ENCODE measurements around the gene TRIM56.
"Not testable (repeated sequence)": the region's sequence is repeated elsewhere in the genome, so short reads cannot be mapped to it uniquely, and the experiment has no call there.

The TRIM56 gene

GRCh38 chr7:101111261-101111660 is 26.0 kb downstream of the TRIM56 start:
- Histone ChIP-seq H3K4me1 (ENCODE audit: control extremely low read depth in 1 of 4, control insufficient read depth in 4 of 4, insufficient read depth in 4 of 4, low read length in 3 of 4) (peaks cover 0 to 7% (median 1%) of the 10 kb centered on the region in 4 experiments), H3K4me3 (ENCODE audit: control insufficient read depth in 1 of 7, extremely low read depth in 1 of 7, insufficient read depth in 4 of 7, low read depth in 2 of 7, low read length in 6 of 7) (no peak overlapping the region), H3K27ac (ENCODE audit: insufficient read depth in 1 of 2, low read depth in 1 of 2, low read length in 2 of 2, poor library complexity in 1 of 2, severe bottlenecking in 2 of 2) (no peak overlapping the region), H3K27me3 (replicated peaks in 2 of 5; ENCODE audit: control insufficient read depth in 4 of 5, insufficient read depth in 5 of 5, low read length in 4 of 5) (peaks cover 0 to 2% (median 0%) of the 10 kb centered on the region in 5 experiments), H3K9me3 (ENCODE audit: control extremely low read depth in 1 of 5, control insufficient read depth in 4 of 5, insufficient read depth in 2 of 5, low read depth in 1 of 5, low read length in 4 of 5) (no peaks in the 10 kb centered on the region), H3K36me3 (ENCODE audit: control insufficient read depth in 4 of 4, insufficient read depth in 4 of 4, low read length in 3 of 4) (no peaks in the 10 kb centered on the region)
- ChIA-PET POLR2A (no interaction called here), CTCF (interaction anchor here (0.7 to 1.4 kb wide), 2 partner anchors 9 to 14 kb away, joined by 3 read pairs; no protein-coding TSS in a partner anchor)
- no peak for DNase-seq
- 100% methylated on average over 3 of the region's 5 CpGs for WGBS (ENCODE audit: insufficient coverage)

- H3K36me3 ChIP-seq (ENCODE audit: control insufficient read depth in 4 of 4, insufficient read depth in 4 of 4, low read length in 3 of 4) = no peaks in the 10 kb centered on the region
- H3K4me3 ChIP-seq (ENCODE audit: control insufficient read depth in 1 of 7, extremely low read depth in 1 of 7, insufficient read depth in 4 of 7, low read depth in 2 of 7, low read length in 6 of 7) = no peak overlapping the region
- DNase-seq = no peak
- peaks cover 0 to 7% (median 1%) of the 10 kb centered on the region in 4 experiments for H3K4me1 ChIP-seq (ENCODE audit: control extremely low read depth in 1 of 4, control insufficient read depth in 4 of 4, insufficient read depth in 4 of 4, low read length in 3 of 4)
- H3K27me3 ChIP-seq (replicated peaks in 2 of 5; ENCODE audit: control insufficient read depth in 4 of 5, insufficient read depth in 5 of 5, low read length in 4 of 5) = peaks cover 0 to 4% (median 0%) of the 10 kb centered on the region in 5 experiments
- H3K27ac ChIP-seq (ENCODE audit: insufficient read depth in 1 of 2, low read depth in 1 of 2, low read length in 2 of 2, poor library complexity in 1 of 2, severe bottlenecking in 2 of 2) = no peak overlapping the region
- ChIA-PET POLR2A (no interaction called here), CTCF (interaction anchor here (1.4 kb wide), 1 partner anchor 13 kb away, joined by 3 read pairs; no protein-coding TSS in a partner anchor)
- 96% methylated on average over 9 of the region's 11 CpGs for WGBS (ENCODE audit: insufficient coverage)
- H3K9me3 ChIP-seq (ENCODE audit: control extremely low read depth in 1 of 5, control insufficient read depth in 4 of 5, insufficient read depth in 2 of 5, low read depth in 1 of 5, low read length in 4 of 5) = no peaks in the 10 kb centered on the region
These were observed 27.0 kb downstream of the TRIM56 start for GRCh38 chr7:101112233-101112632.

GRCh38 chr7:101113140-101113539 is 27.9 kb downstream of the TRIM56 start:
- not testable (repeated sequence) for H3K27me3 ChIP-seq (replicated peaks in 2 of 5; ENCODE audit: control insufficient read depth in 4 of 5, insufficient read depth in 5 of 5, low read length in 4 of 5); H3K36me3 ChIP-seq (ENCODE audit: control insufficient read depth in 4 of 4, insufficient read depth in 4 of 4, low read length in 3 of 4); H3K4me3 ChIP-seq (ENCODE audit: control insufficient read depth in 1 of 7, extremely low read depth in 1 of 7, insufficient read depth in 4 of 7, low read depth in 2 of 7, low read length in 6 of 7); H3K27ac ChIP-seq (ENCODE audit: insufficient read depth in 1 of 2, low read depth in 1 of 2, low read length in 2 of 2, poor library complexity in 1 of 2, severe bottlenecking in 2 of 2); DNase-seq; H3K9me3 ChIP-seq (ENCODE audit: control extremely low read depth in 1 of 5, control insufficient read depth in 4 of 5, insufficient read depth in 2 of 5, low read depth in 1 of 5, low read length in 4 of 5); H3K4me1 ChIP-seq (ENCODE audit: control extremely low read depth in 1 of 4, control insufficient read depth in 4 of 4, insufficient read depth in 4 of 4, low read length in 3 of 4)
- POLR2A ChIA-PET = interaction anchor here (0.6 kb wide), 1 partner anchor 12 kb away, joined by 5 read pairs; no protein-coding TSS in a partner anchor
- WGBS (ENCODE audit: insufficient coverage) = 100% methylated on average over 2 of the region's 7 CpGs
- CTCF ChIA-PET = interaction anchor here (0.8 kb wide), 1 partner anchor 10 kb away, joined by 3 read pairs; no protein-coding TSS in a partner anchor

DNA sequence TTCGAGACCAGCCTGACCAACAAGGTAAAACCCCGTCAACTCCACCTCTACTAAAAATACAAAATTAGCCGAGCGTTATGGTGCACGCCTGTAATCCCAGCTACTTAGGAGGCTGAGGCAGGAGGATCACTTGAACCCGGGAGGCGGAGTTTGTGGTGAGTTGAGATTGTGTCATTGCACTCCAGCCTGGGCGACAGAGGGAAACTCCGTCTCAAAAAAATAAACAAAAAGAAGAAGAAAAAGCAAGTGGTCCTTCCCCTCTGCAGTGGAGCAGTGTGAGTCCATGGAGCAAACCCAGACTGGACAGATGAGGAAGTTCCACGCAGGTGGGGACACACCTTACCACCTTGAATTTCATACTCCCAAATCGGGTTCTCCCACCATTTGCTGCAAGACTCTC is 28.6 kb downstream of the TRIM56 start:
- ChIA-PET CTCF (interaction anchor here (0.8 kb wide), 1 partner anchor 9 kb away, joined by 3 read pairs; no protein-coding TSS in a partner anchor), POLR2A (no interaction called here)

DNA sequence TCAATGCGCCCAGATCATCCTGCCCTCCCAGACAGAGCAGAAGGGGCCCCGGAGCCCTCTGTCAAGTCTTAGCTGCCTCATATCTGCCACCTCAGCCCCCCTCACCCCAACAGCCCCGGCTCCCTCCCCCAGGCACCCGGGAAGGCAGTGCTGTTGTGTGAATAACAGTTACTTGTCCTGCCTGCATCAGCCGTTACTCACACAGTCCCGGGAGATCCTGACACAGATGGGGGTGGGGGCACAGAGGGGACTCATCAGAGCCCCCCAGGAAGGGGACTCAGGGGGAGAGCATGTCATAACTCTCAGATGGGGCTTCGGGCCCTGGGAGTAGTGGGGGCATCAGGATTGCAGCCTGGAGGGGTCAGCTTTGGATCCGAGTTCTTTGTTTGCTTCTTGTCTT is 29.2 kb downstream of the TRIM56 start:
- Histone ChIP-seq H3K4me1 (ENCODE audit: control extremely low read depth in 1 of 4, control insufficient read depth in 4 of 4, insufficient read depth in 4 of 4, low read length in 3 of 4) (no peaks in the 10 kb centered on the region), H3K4me3 (ENCODE audit: control insufficient read depth in 1 of 7, extremely low read depth in 1 of 7, insufficient read depth in 4 of 7, low read depth in 2 of 7, low read length in 6 of 7) (no peak overlapping the region), H3K36me3 (ENCODE audit: control insufficient read depth in 4 of 4, insufficient read depth in 4 of 4, low read length in 3 of 4) (no peaks in the 10 kb centered on the region), H3K27ac (ENCODE audit: insufficient read depth in 1 of 2, low read depth in 1 of 2, low read length in 2 of 2, poor library complexity in 1 of 2, severe bottlenecking in 2 of 2) (no peak overlapping the region), H3K27me3 (replicated peaks in 2 of 5; ENCODE audit: control insufficient read depth in 4 of 5, insufficient read depth in 5 of 5, low read length in 4 of 5) (peaks cover 0 to 1% (median 0%) of the 10 kb centered on the region in 5 experiments), H3K9me3 (ENCODE audit: control extremely low read depth in 1 of 5, control insufficient read depth in 4 of 5, insufficient read depth in 2 of 5, low read depth in 1 of 5, low read length in 4 of 5) (no peaks in the 10 kb centered on the region)
- ChIA-PET CTCF (no interaction called here), POLR2A (no interaction called here)
- 79% methylated on average over 4 of the region's 8 CpGs for WGBS (ENCODE audit: insufficient coverage)
- no peak for DNase-seq

More for the DNA sequence above, 28.6 kb downstream of the TRIM56 start:
- Histone ChIP-seq H3K36me3 (ENCODE audit: control insufficient read depth in 4 of 4, insufficient read depth in 4 of 4, low read length in 3 of 4) (no peaks in the 10 kb centered on the region), H3K4me3 (ENCODE audit: control insufficient read depth in 1 of 7, extremely low read depth in 1 of 7, insufficient read depth in 4 of 7, low read depth in 2 of 7, low read length in 6 of 7) (no peak overlapping the region), H3K27ac (ENCODE audit: insufficient read depth in 1 of 2, low read depth in 1 of 2, low read length in 2 of 2, poor library complexity in 1 of 2, severe bottlenecking in 2 of 2) (no peak overlapping the region), H3K4me1 (ENCODE audit: control extremely low read depth in 1 of 4, control insufficient read depth in 4 of 4, insufficient read depth in 4 of 4, low read length in 3 of 4) (peaks cover 0 to 3% (median 0%) of the 10 kb centered on the region in 4 experiments), H3K9me3 (ENCODE audit: control extremely low read depth in 1 of 5, control insufficient read depth in 4 of 5, insufficient read depth in 2 of 5, low read depth in 1 of 5, low read length in 4 of 5) (no peaks in the 10 kb centered on the region), H3K27me3 (replicated peaks in 2 of 5; ENCODE audit: control insufficient read depth in 4 of 5, insufficient read depth in 5 of 5, low read length in 4 of 5) (peaks cover 0 to 4% (median 0%) of the 10 kb centered on the region in 5 experiments)
- DNase-seq = no peak
- WGBS (ENCODE audit: insufficient coverage) = 94% methylated on average over 5 of the region's 11 CpGs

DNA sequence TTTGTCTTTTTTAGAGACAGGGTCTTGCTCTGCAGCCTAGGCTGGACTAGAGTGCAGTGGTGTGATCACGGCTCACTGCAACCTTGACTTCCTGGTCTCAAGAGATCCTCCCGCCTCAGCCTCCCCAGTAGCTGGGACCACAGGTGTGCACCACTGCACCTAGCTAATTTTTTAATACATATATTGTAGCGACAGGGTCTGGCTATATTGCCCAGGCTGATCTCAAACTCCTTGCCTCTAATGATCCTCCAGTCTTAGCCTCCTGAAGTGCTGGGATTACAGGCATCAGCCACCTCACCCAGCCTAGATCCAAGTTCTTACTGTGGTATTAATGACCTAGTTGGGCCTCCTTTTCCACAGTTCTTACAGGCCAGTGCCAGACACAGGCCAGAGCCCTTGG is 29.9 kb downstream of the TRIM56 start:
- ChIA-PET POLR2A (no interaction called here), CTCF (no interaction called here)
- H3K36me3 ChIP-seq (ENCODE audit: control insufficient read depth in 4 of 4, insufficient read depth in 4 of 4, low read length in 3 of 4) = no peaks in the 10 kb centered on the region
- no peaks in the 10 kb centered on the region for H3K9me3 ChIP-seq (ENCODE audit: control extremely low read depth in 1 of 5, control insufficient read depth in 4 of 5, insufficient read depth in 2 of 5, low read depth in 1 of 5, low read length in 4 of 5)
- no peak overlapping the region for H3K27ac ChIP-seq (ENCODE audit: insufficient read depth in 1 of 2, low read depth in 1 of 2, low read length in 2 of 2, poor library complexity in 1 of 2, severe bottlenecking in 2 of 2)
- no peak overlapping the region for H3K4me3 ChIP-seq (ENCODE audit: control insufficient read depth in 1 of 7, extremely low read depth in 1 of 7, insufficient read depth in 4 of 7, low read depth in 2 of 7, low read length in 6 of 7)
- H3K4me1 ChIP-seq (ENCODE audit: control extremely low read depth in 1 of 4, control insufficient read depth in 4 of 4, insufficient read depth in 4 of 4, low read length in 3 of 4) = no peaks in the 10 kb centered on the region
- H3K27me3 ChIP-seq (replicated peaks in 2 of 5; ENCODE audit: control insufficient read depth in 4 of 5, insufficient read depth in 5 of 5, low read length in 4 of 5) = peaks cover 0 to 1% (median 0%) of the 10 kb centered on the region in 5 experiments
- DNase-seq = no peak
- WGBS (ENCODE audit: insufficient coverage) = 97% methylated on average over 3 of the region's 3 CpGs

GRCh38 chr7:101116898-101117297 is 31.6 kb downstream of the TRIM56 start:
- CTCF ChIA-PET = interaction anchor here (1.0 to 1.9 kb wide), 2 partner anchors 8 to 9 kb away, joined by 3 to 8 read pairs; partner anchors contain the start of gene SERPINE1
- H3K4me1 ChIP-seq (ENCODE audit: control extremely low read depth in 1 of 4, control insufficient read depth in 4 of 4, insufficient read depth in 4 of 4, low read length in 3 of 4) = peaks cover 0 to 3% (median 2%) of the 10 kb centered on the region in 4 experiments
- peaks cover 0 to 5% (median 3%) of the 10 kb centered on the region in 5 experiments for H3K27me3 ChIP-seq (replicated peaks in 2 of 5; ENCODE audit: control insufficient read depth in 4 of 5, insufficient read depth in 5 of 5, low read length in 4 of 5)
- no peaks in the 10 kb centered on the region for H3K36me3 ChIP-seq (ENCODE audit: control insufficient read depth in 4 of 4, insufficient read depth in 4 of 4, low read length in 3 of 4)
- H3K4me3 ChIP-seq (ENCODE audit: control insufficient read depth in 1 of 7, extremely low read depth in 1 of 7, insufficient read depth in 4 of 7, low read depth in 2 of 7, low read length in 6 of 7) = no peak overlapping the region
- no peak overlapping the region for H3K27ac ChIP-seq (ENCODE audit: insufficient read depth in 1 of 2, low read depth in 1 of 2, low read length in 2 of 2, poor library complexity in 1 of 2, severe bottlenecking in 2 of 2)
- no peaks in the 10 kb centered on the region for H3K9me3 ChIP-seq (ENCODE audit: control extremely low read depth in 1 of 5, control insufficient read depth in 4 of 5, insufficient read depth in 2 of 5, low read depth in 1 of 5, low read length in 4 of 5)
- WGBS (ENCODE audit: insufficient coverage) = 88% methylated on average over 10 of the region's 10 CpGs
- no peak for DNase-seq
- POLR2A ChIA-PET = no interaction called here
